ENCODE data around the gene LCLAT1. TPM values are rescaled to one million over a fixed set of nuclear protein-coding genes. Genes with fewer than 3 reads are reported as not detected.

The LCLAT1 gene
- total RNA-seq, 1 experiment from 2014 or later = 32.9 TPM

DNA sequence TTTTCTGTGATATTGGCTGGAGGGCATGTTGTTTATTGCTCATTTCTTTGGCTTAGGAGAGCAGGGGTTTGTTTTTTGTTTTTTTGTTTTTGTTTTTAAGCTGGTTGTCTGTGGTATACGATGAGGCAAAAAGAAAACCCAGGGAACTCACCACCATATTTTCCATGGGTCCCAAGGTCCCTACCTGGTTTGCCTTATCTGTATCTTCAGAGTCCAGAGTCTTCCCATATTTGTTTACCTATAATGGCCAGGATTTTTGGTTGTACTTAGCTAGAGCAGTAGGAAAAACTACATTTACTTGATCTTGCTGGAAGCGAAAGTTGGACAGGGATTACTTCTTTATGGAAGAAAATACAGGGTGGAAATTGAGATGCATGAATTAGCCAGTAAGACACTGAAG, 9.5 kb downstream of the LCLAT1 start:
- H3K4me2 ChIP-seq (ENCODE audit: insufficient read depth, insufficient read length, low read length) = no peak overlapping the region
- peaks cover 6 to 7% of the 10 kb centered on the region in 2 experiments; a peak in 4 of 5 replicates for H3K9me3 Mint-ChIP-seq
- no peak overlapping the region for H2BK15ac ChIP-seq (ENCODE audit: low read depth, low read length)
- no peak overlapping the region for H2BK20ac ChIP-seq (ENCODE audit: low read depth, low read length, poor library complexity, severe bottlenecking)
- H3K14ac ChIP-seq (ENCODE audit: insufficient read depth, low read length) = no peak overlapping the region
- H2AFZ ChIP-seq (ENCODE audit: low read length) = no peak overlapping the region
- H4K5ac ChIP-seq (ENCODE audit: insufficient read length, low read depth, low read length) = no peak overlapping the region
- H3T11ph ChIP-seq (ENCODE audit: low read length) = no peak overlapping the region
- no peaks in the 10 kb centered on the region for H4K20me1 ChIP-seq (ENCODE audit: control insufficient read depth, insufficient read depth, insufficient read length)
- no peak overlapping the region for H2BK120ac ChIP-seq (ENCODE audit: low read depth, low read length, poor library complexity, severe bottlenecking)
- no peak overlapping the region for H3K18ac ChIP-seq (ENCODE audit: insufficient read length, low read depth, low read length)
- no peak overlapping the region for H2BK5ac ChIP-seq (ENCODE audit: insufficient read length, low read length)
- no peak for DNase-seq
- H3K56ac ChIP-seq (ENCODE audit: insufficient read length, low read depth, low read length) = no peak overlapping the region
- no peaks in the 10 kb centered on the region for H3K9me3 ChIP-seq (ENCODE audit: control insufficient read depth, low read depth, low read length)
- no peak overlapping the region for H3K4ac ChIP-seq (ENCODE audit: low read depth, low read length)
- H3K9ac ChIP-seq (ENCODE audit: extremely low read depth, insufficient read length, low read length) = no peak overlapping the region
- H3K23ac ChIP-seq (ENCODE audit: insufficient read length, low read depth, low read length) = no peak overlapping the region
- H3K27me3 Mint-ChIP-seq (ENCODE audit: low read depth) = no peaks in the 10 kb centered on the region
- H3K4me1 Mint-ChIP-seq = peaks cover 61 to 67% of the 10 kb centered on the region in 2 experiments
- no peak overlapping the region for H3K27ac ChIP-seq (ENCODE audit: insufficient read length, low read depth, low read length)
- peaks cover 6 to 15% (median 10%) of the 10 kb centered on the region in 3 experiments for H3K36me3 Mint-ChIP-seq (ENCODE audit: insufficient read depth in 1 of 3, low read depth in 3 of 3)
- WGBS (ENCODE audit: extremely low coverage, insufficient read length, low lambda C conversion rate) = no CpG with 5 or more reads among the region's 2 CpGs
- TF ChIP-seq, protein P1, sequence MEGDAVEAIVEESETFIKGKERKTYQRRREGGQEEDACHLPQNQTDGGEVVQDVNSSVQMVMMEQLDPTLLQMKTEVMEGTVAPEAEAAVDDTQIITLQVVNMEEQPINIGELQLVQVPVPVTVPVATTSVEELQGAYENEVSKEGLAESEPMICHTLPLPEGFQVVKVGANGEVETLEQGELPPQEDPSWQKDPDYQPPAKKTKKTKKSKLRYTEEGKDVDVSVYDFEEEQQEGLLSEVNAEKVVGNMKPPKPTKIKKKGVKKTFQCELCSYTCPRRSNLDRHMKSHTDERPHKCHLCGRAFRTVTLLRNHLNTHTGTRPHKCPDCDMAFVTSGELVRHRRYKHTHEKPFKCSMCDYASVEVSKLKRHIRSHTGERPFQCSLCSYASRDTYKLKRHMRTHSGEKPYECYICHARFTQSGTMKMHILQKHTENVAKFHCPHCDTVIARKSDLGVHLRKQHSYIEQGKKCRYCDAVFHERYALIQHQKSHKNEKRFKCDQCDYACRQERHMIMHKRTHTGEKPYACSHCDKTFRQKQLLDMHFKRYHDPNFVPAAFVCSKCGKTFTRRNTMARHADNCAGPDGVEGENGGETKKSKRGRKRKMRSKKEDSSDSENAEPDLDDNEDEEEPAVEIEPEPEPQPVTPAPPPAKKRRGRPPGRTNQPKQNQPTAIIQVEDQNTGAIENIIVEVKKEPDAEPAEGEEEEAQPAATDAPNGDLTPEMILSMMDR (conservative IDR thresholded peaks at IDR 0.05) = no peak
- H3K23me2 ChIP-seq (ENCODE audit: insufficient read length, low read depth, low read length, poor library complexity, severe bottlenecking) = no peaks in the 10 kb centered on the region
- peak overlapping the region; percentile 9 to 92 (median 74) for H3K27ac Mint-ChIP-seq
- peaks cover 9% of the 10 kb centered on the region for H3K79me1 ChIP-seq (ENCODE audit: insufficient read depth, low read depth, low read length, poor library complexity, severe bottlenecking)
- peaks cover 6% of the 10 kb centered on the region; the same call in 1 of the 2 replicates for H3K79me2 ChIP-seq (ENCODE audit: insufficient read depth, low read length)
- no peak overlapping the region for H2AK5ac ChIP-seq (ENCODE audit: insufficient read length, low read length)
- H3K4me1 ChIP-seq (ENCODE audit: insufficient read depth, low read length) = peaks cover 15% of the 10 kb centered on the region
- no peak overlapping the region for H2BK12ac ChIP-seq (ENCODE audit: insufficient read length, low read depth, low read length)
- H4K91ac ChIP-seq (ENCODE audit: insufficient read length, low read depth, low read length) = no peak overlapping the region
- no peaks in the 10 kb centered on the region for H3K27me3 ChIP-seq (ENCODE audit: insufficient read depth, low read length)
- H3K4me3 Mint-ChIP-seq = no peak overlapping the region; a peak in 1 of 5 replicates
- no peak overlapping the region for H4K8ac ChIP-seq (replicated peaks; ENCODE audit: insufficient read length, low read depth, low read length)

All from H9 (cell line).